NCI-H460 (cell line): ENCODE data around the gene MEGF6. TPM values are rescaled to one million over a fixed set of nuclear protein-coding genes. Genes with fewer than 3 reads are reported as not detected.
"Not testable (repeated sequence)": the region's sequence is repeated elsewhere in the genome, so short reads cannot be mapped to it uniquely, and the experiment has no call there.

ENCODE experiments used
- DNase-seq: peaks from one replicate; pipeline ENCODE4 v3.0.0-alpha.2; 2016; ENCODE audit warnings: low read depth; ENCODE audit errors: extremely low read depth
- total RNA-seq: library from RNA; depleted of rRNA; stranded (reverse); fragments of >200 nt; shearing (Covaris generic); gene quantifications from 2 replicates; pipeline ENCODE4 v1.2.3, GENCODE V29; 2014

MEGF6 gene
- total RNA-seq, 1 experiment from 2014 or later: 5.7 TPM

DNA sequence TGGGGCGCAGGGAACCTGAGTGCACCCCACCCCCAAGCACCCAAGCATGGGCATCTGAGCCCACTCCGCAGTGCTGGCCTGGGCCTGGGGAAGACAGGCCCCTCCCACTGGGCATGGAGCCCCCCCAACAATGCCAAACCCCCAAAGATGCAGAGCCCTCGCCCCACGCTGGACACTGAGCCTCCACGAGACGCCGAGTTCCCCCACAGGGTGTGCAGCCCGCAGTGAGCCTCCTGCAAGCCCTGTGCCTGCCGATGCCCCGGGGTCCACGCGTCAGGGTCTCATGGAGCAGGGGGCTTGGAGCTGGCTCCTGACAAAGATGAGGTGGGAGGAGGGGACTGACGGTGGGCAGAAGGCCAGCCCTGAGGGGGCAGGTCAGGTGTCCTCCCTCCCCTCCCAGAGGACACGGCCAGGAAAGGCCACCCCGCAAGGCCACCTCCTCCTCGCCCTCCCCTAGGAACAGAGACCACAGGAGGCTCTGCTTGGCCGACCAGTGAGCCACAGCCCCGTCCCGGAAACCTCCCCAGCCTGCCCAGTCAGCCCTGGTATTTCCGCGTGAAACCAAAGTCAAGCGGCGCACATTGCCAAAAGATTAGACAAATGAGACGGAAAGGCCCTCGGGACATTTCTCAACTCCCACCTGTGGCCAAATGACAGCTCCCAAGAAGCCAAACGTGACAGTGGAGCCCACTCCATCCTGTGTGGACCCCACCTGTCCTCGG is 33.4 kb downstream of the MEGF6 start:
- DNase-seq: no peak

DNA sequence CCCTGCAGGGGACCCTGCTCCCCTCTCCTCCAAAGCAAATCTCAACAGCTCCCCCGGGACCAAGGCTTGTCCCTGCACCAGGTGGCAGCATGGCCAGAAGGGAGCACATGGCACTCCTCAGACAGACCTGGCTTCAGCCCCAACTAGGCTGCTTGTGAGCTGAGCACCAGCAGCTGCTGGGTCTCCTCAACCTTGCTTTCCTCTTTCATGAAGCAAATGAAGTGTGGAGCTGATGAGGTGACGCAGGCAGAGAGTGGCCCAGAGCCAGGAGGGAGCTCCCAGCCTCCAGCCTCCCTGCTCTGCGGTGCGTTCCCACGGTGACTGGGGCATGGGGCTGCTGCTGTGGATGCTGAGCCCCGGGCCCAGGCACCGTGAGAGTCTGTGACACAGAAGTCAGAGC is 34.0 kb downstream of the MEGF6 start:
- DNase-seq: no peak

DNA sequence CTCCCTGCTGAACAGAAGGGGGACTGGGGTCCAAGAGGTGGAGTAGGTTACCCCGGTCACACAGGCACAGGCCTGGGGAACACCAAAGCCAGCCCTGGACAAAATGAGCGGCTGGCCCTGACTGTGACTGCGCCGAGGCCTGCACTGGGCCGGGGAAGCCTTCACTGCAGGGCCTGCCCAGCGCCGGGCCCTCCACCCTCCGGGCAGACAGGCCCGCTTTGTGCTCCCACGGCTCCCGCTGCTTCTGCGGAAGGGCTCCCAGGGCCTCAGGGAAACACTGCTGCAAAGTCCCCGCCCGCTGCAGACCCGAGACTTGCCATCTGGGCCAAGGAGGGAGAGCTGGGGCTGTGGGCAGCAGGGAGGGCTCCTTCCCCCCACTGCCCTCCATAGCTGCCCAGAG is 35.3 kb downstream of the MEGF6 start:
- no peak for DNase-seq

DNA sequence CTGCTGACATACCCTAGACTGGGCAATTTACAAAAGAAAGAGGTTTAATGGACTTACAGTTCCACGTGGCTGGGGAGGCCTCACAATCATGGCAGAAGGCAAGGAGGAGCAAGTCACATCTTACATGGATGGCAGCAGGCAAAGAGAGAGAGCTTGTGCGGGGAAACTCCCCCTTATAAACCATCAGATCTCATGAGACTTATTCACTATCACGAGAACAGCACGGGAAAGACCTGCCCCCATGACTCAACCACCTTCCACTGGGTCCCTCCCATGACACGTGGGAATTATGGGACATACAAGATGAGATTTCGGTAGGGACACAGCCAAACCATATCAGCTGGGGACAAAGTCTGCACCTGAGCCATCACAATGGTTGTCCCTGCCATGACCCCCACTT is 35.8 kb downstream of the MEGF6 start:
- not testable (repeated sequence) for DNase-seq

DNA sequence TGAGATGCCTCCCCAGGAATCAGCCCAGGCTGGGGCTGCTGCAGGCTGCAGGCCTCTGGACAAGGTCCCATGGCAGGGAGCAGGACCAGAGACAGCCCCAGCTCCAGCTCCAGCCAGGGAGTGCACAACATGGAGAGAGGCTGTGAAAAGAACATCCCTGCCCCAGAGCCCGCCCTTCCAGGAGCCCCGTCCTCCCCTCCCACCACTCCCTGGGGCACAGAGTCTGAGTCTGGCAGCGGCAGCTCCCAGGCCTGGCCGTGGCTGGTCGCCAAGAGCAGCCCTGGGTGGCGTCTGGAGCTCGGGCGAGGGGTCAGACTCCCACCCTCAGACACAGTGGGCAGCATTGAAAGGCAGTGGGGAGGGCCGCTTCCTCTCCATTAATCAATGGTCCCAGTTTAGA is 37.8 kb downstream of the MEGF6 start:
- no peak for DNase-seq

DNA sequence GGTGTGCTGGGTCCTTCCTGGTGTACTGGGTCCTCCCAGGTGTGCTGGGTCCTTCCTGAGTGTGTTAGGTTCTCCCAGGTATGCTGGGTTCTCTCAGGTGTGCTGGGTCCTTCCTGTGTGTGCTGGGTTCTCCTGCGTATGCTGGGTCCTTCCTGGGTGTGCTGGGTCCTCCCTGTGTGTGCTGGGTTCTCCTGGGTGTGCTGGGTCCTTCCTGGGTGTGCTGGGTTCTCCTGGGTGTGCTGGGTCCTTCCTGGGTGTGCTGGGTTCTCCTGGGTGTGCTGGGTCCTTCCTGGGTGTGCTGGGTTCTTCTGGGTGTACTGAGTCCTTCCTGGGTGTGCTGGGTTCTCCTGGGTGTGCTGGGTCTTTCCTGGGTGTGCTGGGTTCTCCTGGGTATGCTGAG is 38.7 kb downstream of the MEGF6 start:
- DNase-seq: not testable (repeated sequence)

DNA sequence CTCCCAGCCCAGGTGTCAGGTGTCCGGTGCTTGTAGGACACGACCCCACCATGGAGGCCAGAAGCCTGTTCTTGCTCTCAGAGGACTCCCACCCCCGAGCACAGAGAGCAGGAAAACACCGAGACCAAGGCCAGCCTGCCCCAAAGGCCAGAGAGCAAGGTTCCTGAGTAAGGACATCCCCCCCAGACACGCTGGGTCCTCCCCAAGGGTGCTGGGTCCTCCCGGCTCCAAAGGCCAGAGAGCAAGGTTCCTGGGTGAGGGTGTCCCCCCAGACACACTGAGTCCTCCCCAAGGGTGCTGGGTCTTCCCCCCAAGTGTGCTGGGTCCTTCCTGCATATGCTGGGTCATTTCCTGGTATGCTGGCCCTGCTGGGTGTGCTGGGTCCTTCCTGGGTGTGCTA is 40.0 kb downstream of the MEGF6 start:
- DNase-seq: no peak

DNA sequence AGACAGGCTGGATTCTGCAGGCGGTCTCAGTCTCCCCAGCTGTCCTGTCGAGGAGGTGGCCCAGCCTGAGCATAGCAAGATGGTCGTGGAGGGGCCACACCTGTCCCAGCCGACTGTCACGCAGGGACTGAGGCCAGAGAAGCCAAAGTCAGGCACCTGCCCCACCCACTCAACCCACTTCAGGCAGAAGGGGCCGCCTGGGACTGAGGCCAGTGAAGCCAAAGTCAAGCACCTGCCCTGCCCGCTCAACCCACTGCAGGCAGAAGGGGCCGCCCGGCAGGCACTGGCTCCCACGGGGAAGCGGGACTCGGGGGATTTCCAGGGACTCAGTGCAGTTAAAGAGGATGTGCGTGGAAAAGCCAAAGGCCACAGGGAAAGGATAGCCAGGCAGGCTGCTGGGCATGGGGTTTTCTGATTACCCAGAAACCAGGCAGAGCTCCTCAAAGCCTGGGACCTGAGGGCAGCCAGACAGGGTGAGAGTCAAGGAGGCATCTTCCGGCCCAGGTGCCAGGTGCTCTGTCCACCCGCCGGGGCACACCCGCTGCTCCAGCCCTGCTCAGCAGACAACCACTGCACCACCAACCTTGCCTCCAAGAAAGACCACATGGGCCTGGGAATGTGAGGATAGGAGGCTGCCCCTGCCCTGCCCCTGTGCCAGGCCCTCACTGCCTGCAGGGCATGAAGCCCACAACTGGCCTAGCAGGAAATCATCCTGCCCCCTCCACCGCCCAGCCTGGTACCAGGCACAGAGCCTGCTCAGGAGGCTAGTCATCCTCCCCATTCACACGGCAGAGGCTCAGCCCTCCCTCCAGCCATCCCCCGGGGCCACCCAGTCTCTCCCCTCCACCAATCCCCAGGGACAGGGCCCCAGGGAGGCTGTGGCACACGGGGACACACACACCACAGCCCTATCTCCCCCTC is 41.0 kb downstream of the MEGF6 start:
- DNase-seq: no peak

DNA sequence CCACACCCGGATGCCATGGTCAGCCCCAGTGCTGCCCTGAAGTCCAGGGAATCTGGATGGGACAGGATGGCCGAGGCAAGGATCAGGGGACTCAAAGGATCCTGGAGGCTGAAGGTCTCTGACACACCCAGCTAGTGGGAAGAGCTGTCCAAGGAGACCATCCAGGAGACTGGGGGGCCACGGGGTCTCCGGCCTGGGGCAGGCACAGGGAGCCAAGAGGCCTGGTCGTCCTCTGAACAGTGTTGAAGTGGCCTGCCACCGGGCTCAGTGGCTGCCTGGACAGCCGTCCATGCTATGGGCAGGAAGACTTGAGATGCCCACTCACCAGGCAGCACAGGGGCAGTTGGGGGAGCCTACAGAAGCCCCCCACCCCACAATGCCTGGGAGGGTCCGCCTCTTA is 41.9 kb downstream of the MEGF6 start:
- no peak for DNase-seq

DNA sequence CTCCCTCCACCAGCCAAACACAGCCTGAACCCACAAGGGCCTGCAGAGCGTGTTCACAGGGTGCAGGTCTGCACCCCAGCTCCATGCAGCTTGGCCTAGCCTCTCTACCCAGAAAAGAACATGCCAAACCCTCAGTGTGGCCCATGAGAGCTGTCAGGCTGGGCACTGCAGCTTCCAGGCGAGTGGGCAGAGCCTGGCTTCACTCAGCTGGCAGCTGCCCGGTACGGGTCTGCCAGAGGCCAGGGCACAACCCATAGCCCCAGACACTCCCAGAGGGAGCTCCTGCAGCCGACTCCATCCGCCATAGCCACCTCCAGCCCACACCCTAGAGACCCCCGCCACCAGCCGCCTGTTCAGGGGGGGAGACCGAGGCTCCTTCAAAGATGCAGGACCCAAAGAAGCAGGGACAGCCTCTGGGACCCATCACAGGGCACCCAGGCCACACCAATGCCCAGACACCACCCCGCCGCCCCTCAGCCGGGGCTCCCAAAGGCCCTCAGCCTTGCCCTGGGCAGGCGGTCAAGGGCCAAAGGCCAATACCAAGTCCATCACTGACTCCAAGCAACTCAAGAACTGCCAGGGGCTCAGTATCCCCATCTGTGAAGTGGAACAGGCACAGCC is 42.4 kb downstream of the MEGF6 start:
- DNase-seq: no peak

DNA sequence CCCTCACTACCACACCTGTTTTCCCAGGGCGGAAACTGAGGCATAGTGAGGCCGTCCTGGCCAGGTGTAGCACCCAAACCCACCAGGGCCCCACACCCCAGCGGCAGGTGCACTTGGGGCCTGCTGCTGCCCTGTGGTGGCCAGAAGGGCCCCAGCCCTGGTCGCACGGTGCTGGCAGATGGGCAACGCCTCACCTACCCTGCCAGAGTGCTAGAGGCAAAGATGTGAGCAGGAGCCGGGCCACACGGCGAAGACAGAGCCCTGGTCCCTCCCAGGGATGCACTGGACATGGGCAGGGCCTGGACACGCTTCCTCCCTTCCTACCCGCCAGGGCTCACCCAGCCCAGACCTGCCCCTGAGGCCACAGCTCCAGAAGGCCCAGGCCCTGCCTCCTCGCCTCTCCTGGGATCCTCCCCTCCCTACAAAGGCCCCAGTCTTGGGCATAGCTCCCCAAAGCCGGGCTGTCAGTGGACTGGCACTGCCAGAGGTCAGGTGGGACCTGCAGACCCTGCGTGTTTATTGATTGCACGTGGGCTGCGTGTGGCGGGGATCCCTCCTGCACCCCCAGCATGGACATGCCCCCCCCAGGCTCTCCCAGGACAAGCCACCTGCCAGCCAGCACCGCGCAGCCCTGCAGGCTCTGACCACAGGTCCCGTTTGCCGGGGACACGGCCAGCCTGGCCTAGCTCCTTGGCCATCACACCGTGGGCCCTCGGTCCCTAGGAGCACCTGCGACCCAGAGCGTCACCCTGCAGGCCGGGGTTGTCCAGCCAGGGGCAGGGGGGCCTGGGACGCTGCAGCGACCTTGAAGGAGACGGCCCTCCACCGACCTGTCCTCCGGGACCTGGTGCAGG is 44.1 kb downstream of the MEGF6 start:
- DNase-seq: no peak

DNA sequence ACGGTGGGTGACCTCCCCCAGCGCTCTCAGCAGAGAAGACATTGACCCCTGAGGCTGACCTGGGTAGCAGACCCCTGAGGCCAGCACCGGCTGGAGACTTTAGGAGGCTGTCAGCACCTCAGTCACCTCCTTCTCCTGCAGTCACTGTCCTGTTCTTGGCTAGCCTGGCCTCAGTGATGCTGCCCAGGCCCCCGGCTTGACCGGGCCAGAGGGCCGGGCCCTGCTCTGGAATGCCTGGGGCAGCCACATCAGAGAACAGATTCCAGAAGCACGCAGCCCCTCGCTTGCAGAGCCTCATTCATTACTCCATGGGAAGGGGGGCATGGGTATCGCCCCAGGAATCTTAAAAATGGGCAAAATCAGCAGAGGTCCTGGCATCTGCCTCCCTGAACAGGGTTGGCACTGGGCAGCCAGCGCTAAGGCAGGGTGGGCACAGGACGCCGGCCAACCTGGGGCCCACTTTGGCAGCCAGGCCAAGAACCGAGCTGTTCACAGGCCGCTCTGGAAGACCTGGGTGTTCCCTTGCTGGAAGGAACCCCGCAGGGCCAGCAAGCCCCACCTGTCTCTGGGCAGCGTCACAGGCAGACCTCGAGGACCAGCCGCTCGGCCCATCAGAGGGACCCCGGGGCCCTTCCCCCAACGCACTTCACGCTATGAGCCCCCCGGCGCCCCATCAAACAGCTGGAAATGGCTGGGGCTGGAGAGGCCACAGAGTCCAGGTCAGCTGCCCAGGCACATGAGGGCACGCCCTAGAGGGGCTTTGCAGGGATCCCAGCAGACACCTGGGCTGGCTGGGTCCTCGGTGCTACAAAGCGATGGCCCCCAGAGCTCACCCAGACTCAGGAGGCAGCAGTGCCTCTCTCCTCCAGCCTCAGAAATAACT is 45.1 kb downstream of the MEGF6 start:
- DNase-seq: no peak

DNA sequence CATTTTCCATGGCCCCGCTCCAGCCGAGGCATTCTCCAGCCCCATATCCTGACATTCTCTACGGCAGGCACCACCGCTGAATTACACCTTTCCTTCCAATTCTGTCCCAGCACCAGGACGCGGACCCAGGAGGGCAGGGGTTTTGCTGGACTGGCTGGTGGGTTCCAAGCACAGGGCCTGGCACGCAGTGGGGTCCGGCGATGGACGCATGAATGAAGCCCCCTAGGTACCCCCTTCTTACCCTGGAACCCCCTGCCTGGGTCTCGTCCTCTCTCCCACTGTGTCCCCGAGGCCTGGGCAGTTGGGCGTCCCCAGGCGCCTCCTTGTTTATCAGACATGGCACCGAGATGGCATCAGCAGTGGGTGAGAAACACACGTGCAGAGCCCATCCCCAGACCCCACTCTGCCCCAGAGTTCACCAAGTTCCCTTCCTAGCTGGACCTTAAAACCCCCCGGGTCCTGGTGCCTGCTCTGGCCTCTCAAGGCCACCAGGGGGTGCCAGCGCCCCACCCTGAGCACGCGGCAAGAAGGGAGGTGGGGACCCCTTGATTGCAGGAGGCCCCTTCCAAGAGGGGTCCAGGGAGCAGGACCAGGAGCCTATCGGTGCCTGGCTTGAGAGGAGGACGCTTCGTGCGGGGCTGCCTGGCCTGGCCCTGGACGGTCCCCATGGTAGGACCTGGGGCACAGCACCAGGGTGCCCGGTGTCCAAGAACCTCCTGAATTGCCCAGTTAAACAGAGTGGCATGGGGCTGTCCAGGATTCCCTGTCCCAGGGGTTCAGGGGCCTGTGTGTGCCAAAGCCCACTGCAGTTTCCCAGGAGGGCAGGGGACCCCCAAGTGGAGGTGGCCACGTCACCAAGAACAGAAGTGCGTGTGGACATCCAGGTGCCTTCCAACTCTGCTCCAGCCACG is 46.1 kb downstream of the MEGF6 start:
- DNase-seq: no peak

DNA sequence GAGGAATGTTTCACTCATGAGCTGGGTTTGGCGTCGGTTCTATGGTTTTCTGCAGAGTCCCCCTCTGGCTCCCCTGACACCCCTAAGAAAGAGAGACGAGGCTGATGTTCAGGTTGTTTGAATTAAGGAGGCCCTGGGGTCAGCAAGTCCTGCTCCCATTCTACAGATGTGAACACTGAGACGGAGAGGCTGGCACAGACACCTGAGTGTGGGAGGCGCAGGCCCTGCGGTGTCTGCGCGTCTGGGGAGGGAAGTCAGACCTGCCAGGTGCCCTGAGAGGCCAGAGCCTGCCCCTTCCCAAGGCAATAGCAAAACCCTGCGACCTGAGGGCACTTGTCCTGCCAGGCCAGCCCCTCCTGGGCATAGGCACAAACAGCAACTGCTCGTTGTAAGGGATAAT is 47.7 kb downstream of the MEGF6 start:
- DNase-seq: no peak

DNA sequence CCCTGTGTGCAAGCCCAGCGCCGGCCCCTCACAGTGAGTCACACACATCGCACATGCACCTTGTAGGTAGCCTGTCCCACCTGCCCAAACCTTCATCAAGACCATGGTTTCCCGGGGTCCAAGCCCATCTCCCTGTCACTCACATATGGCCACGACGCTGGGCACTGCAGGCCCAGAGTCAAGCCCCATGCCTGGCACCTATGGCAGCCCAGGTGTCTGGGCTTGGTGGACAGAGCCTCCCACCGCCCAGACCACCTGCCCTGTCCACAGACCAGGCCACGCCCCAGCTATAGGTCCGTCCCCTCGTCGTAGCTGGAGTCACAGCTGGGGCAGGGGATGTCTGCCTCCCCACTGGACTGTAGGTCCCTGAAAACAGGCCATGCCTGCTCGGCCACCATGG is 48.2 kb downstream of the MEGF6 start:
- no peak for DNase-seq

DNA sequence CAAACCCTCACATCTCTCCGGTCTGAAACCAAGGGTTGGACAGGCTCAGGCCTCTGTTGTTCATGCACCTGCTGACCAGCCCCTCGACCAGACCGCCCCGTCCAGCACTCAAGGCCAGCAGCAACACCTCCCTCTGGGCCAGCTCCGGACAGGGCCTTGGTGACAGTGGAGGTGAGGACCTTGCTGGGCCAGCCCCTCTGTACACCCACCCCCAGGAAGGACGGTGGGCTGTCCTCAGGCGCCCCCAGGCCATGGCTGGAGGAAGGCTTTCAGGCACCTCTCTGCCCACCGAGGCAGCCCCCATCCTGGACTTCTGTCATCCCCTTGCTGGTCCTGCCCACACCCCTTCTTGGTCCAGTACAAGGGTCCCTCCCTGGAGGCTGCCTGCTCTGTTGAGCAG is 48.6 kb downstream of the MEGF6 start:
- DNase-seq: no peak

DNA sequence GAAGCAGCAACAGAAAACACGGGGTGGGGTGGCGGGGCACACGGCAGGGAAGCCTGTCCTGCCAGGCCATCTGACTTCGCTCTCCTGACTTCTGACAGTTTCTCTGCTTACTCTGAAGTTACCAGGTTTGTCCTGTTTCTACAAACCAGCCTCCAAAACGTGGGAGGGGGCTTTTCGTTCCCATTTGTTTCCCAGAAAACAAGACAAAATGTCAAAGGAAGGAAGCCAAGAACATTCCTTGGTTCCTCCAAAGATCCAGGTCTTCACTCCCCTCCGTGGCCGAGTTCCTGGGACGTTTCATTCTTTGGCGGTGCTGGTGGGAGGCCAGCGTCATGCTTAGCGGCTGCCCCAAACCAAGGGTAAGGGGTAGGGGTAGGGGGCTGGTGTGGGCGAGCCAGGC is 49.6 kb downstream of the MEGF6 start:
- DNase-seq: no peak

DNA sequence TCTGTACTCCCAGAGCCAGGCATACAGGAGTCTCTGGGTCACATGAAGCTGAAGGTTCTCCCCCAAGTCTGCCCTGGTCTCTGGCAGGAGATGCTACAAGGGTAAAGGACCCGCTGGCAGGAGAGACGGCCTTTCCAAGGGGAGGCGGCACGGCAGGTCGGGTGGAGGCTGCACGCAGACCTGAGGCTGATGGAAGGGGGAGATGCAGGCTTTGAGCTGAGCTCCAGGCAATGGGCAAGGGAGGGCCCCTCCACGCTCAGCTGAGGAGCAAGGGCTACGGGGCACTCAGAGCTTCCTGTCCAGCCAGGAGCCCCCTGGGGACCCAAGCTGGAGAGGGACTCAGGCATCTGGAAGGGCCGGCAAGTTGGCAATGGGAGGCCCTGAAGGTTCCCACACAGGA is 50.3 kb downstream of the MEGF6 start:
- DNase-seq: no peak
